ENCODE results near the gene DOHH. TPM values are rescaled to one million over a fixed set of nuclear protein-coding genes. Genes with fewer than 3 reads are reported as not detected.
"Not testable (repeated sequence)": the region's sequence is repeated elsewhere in the genome, so short reads cannot be mapped to it uniquely, and the experiment has no call there.

The DOHH gene
- polyA plus RNA-seq, 2 donors: 14.9 to 16.7 TPM

- Histone ChIP-seq H3K36me3 (ENCODE audit: control insufficient read depth in 2 of 2, insufficient read depth in 2 of 2, low read length in 1 of 2) (peaks cover 4 to 15% of the 10 kb centered on the region in 2 donors), H3K27me3 (ENCODE audit: control insufficient read depth in 1 of 2, insufficient read depth in 2 of 2, low read length in 2 of 2) (no peaks in the 10 kb centered on the region), H3K4me3 (ENCODE audit: low read depth in 1 of 2, low read length in 2 of 2) (no peak overlapping the region), H3K4me1 (ENCODE audit: control insufficient read depth in 2 of 2, insufficient read depth in 2 of 2, low read length in 1 of 2) (peaks cover 5 to 27% of the 10 kb centered on the region in 2 donors), H3K9me3 (ENCODE audit: control insufficient read depth in 2 of 2, insufficient read depth in 1 of 2, low read depth in 1 of 2, low read length in 1 of 2) (no peaks in the 10 kb centered on the region), H3K27ac (ENCODE audit: low read depth in 2 of 2, low read length in 1 of 2) (peak overlapping the region in 1 of 2 donors; percentile 34)
- 76 to 81% methylated on average over 23 of the region's 23 CpGs for WGBS, 2 donors
Observed at GRCh38 chr19:3513229-3514140, 13.0 kb upstream of the DOHH start.

- peaks cover 4 to 15% of the 10 kb centered on the region in 2 donors for H3K36me3 ChIP-seq (ENCODE audit: control insufficient read depth in 2 of 2, insufficient read depth in 2 of 2, low read length in 1 of 2)
- 89 to 90% methylated on average over 17 of the region's 17 CpGs for WGBS, 2 donors
Observed at GRCh38 chr19:3512562-3513228, 12.2 kb upstream of the DOHH start.

GRCh38 chr19:3511506-3512251, 11.2 kb upstream of the DOHH start:
- 80 to 83% methylated on average over 26 of the region's 26 CpGs for WGBS, 2 donors
- Histone ChIP-seq H3K36me3 (ENCODE audit: control insufficient read depth in 2 of 2, insufficient read depth in 2 of 2, low read length in 1 of 2) (peaks cover 4 to 15% of the 10 kb centered on the region in 2 donors), H3K4me1 (ENCODE audit: control insufficient read depth in 2 of 2, insufficient read depth in 2 of 2, low read length in 1 of 2) (peaks cover 7 to 33% of the 10 kb centered on the region in 2 donors)

More at GRCh38 chr19:3512562-3513228, 12.2 kb upstream of the DOHH start:
- no peaks in the 10 kb centered on the region for H3K27me3 ChIP-seq (ENCODE audit: control insufficient read depth in 1 of 2, insufficient read depth in 2 of 2, low read length in 2 of 2)
- no peaks in the 10 kb centered on the region for H3K9me3 ChIP-seq (ENCODE audit: control insufficient read depth in 2 of 2, insufficient read depth in 1 of 2, low read depth in 1 of 2, low read length in 1 of 2)
- H3K4me3 ChIP-seq (ENCODE audit: low read depth in 1 of 2, low read length in 2 of 2): no peak overlapping the region
- H3K27ac ChIP-seq (ENCODE audit: low read depth in 2 of 2, low read length in 1 of 2): no peak overlapping the region
- H3K4me1 ChIP-seq (ENCODE audit: control insufficient read depth in 2 of 2, insufficient read depth in 2 of 2, low read length in 1 of 2): peaks cover 6 to 28% of the 10 kb centered on the region in 2 donors

GRCh38 chr19:3510727-3511126, 10.3 kb upstream of the DOHH start:
- H3K9me3 ChIP-seq (ENCODE audit: control insufficient read depth in 2 of 2, insufficient read depth in 1 of 2, low read depth in 1 of 2, low read length in 1 of 2): peaks cover 0 to 2% of the 10 kb centered on the region in 2 donors
- peaks cover 4 to 15% of the 10 kb centered on the region in 2 donors for H3K36me3 ChIP-seq (ENCODE audit: control insufficient read depth in 2 of 2, insufficient read depth in 2 of 2, low read length in 1 of 2)
- 87 to 88% methylated on average over 22 of the region's 22 CpGs for WGBS, 2 donors
- H3K27ac ChIP-seq (ENCODE audit: low read depth in 2 of 2, low read length in 1 of 2): no peak overlapping the region
- no peak overlapping the region for H3K4me3 ChIP-seq (ENCODE audit: low read depth in 1 of 2, low read length in 2 of 2)
- no peaks in the 10 kb centered on the region for H3K27me3 ChIP-seq (ENCODE audit: control insufficient read depth in 1 of 2, insufficient read depth in 2 of 2, low read length in 2 of 2)
- peaks cover 7 to 29% of the 10 kb centered on the region in 2 donors for H3K4me1 ChIP-seq (ENCODE audit: control insufficient read depth in 2 of 2, insufficient read depth in 2 of 2, low read length in 1 of 2)

More at GRCh38 chr19:3511506-3512251, 11.2 kb upstream of the DOHH start:
- Histone ChIP-seq H3K27me3 (ENCODE audit: control insufficient read depth in 1 of 2, insufficient read depth in 2 of 2, low read length in 2 of 2) (no peaks in the 10 kb centered on the region), H3K4me3 (ENCODE audit: low read depth in 1 of 2, low read length in 2 of 2) (no peak overlapping the region), H3K27ac (ENCODE audit: low read depth in 2 of 2, low read length in 1 of 2) (no peak overlapping the region), H3K9me3 (ENCODE audit: control insufficient read depth in 2 of 2, insufficient read depth in 1 of 2, low read depth in 1 of 2, low read length in 1 of 2) (no peaks in the 10 kb centered on the region)

- H3K36me3 ChIP-seq (ENCODE audit: control insufficient read depth in 2 of 2, insufficient read depth in 2 of 2, low read length in 1 of 2): peaks cover 4 to 11% of the 10 kb centered on the region in 2 donors
- 74 to 80% methylated on average over 15 of the region's 15 CpGs for WGBS, 2 donors
- peaks cover 7 to 29% of the 10 kb centered on the region in 2 donors for H3K4me1 ChIP-seq (ENCODE audit: control insufficient read depth in 2 of 2, insufficient read depth in 2 of 2, low read length in 1 of 2)
- H3K27ac ChIP-seq (ENCODE audit: low read depth in 2 of 2, low read length in 1 of 2): peak overlapping the region in 1 of 2 donors; percentile 78
- no peak overlapping the region for H3K4me3 ChIP-seq (ENCODE audit: low read depth in 1 of 2, low read length in 2 of 2)
- H3K27me3 ChIP-seq (ENCODE audit: control insufficient read depth in 1 of 2, insufficient read depth in 2 of 2, low read length in 2 of 2): no peaks in the 10 kb centered on the region
- H3K9me3 ChIP-seq (ENCODE audit: control insufficient read depth in 2 of 2, insufficient read depth in 1 of 2, low read depth in 1 of 2, low read length in 1 of 2): peaks cover 0 to 2% of the 10 kb centered on the region in 2 donors
Observed at GRCh38 chr19:3509566-3509989, 9.1 kb upstream of the DOHH start.

- H3K36me3 ChIP-seq (ENCODE audit: control insufficient read depth in 2 of 2, insufficient read depth in 2 of 2, low read length in 1 of 2): peaks cover 4 to 11% of the 10 kb centered on the region in 2 donors
- 84% methylated on average over 23 of the region's 23 CpGs for WGBS, 2 donors
- H3K27ac ChIP-seq (ENCODE audit: low read depth in 2 of 2, low read length in 1 of 2): peak overlapping the region in 1 of 2 donors; percentile 78
- no peak overlapping the region for H3K4me3 ChIP-seq (ENCODE audit: low read depth in 1 of 2, low read length in 2 of 2)
- H3K4me1 ChIP-seq (ENCODE audit: control insufficient read depth in 2 of 2, insufficient read depth in 2 of 2, low read length in 1 of 2): peaks cover 7 to 24% of the 10 kb centered on the region in 2 donors
- H3K27me3 ChIP-seq (ENCODE audit: control insufficient read depth in 1 of 2, insufficient read depth in 2 of 2, low read length in 2 of 2): no peaks in the 10 kb centered on the region
- peaks cover 0 to 2% of the 10 kb centered on the region in 2 donors for H3K9me3 ChIP-seq (ENCODE audit: control insufficient read depth in 2 of 2, insufficient read depth in 1 of 2, low read depth in 1 of 2, low read length in 1 of 2)
Observed at GRCh38 chr19:3508771-3509535, 8.5 kb upstream of the DOHH start.

GRCh38 chr19:3508121-3508661, 7.7 kb upstream of the DOHH start:
- H3K27ac ChIP-seq (ENCODE audit: low read depth in 2 of 2, low read length in 1 of 2); H3K4me3 ChIP-seq (ENCODE audit: low read depth in 1 of 2, low read length in 2 of 2); H3K9me3 ChIP-seq (ENCODE audit: control insufficient read depth in 2 of 2, insufficient read depth in 1 of 2, low read depth in 1 of 2, low read length in 1 of 2); H3K27me3 ChIP-seq (ENCODE audit: control insufficient read depth in 1 of 2, insufficient read depth in 2 of 2, low read length in 2 of 2): not testable (repeated sequence)
- Histone ChIP-seq H3K36me3 (ENCODE audit: control insufficient read depth in 2 of 2, insufficient read depth in 2 of 2, low read length in 1 of 2) (peaks cover 4 to 11% of the 10 kb centered on the region in 2 donors), H3K4me1 (ENCODE audit: control insufficient read depth in 2 of 2, insufficient read depth in 2 of 2, low read length in 1 of 2) (peaks cover 7 to 19% of the 10 kb centered on the region in 2 donors)
- WGBS, 2 donors: 89 to 93% methylated on average over 18 of the region's 18 CpGs

GRCh38 chr19:3507371-3508120, 7.1 kb upstream of the DOHH start:
- H3K27ac ChIP-seq (ENCODE audit: low read depth in 2 of 2, low read length in 1 of 2): peak overlapping the region; percentile 86 to 99

More at GRCh38 chr19:3507371-3508120, 7.1 kb upstream of the DOHH start:
- 26 to 27% methylated on average over 31 of the region's 31 CpGs for WGBS, 2 donors
- peak overlapping the region; percentile 86 to 98 for H3K4me3 ChIP-seq (ENCODE audit: low read depth in 1 of 2, low read length in 2 of 2)
- H3K4me1 ChIP-seq (ENCODE audit: control insufficient read depth in 2 of 2, insufficient read depth in 2 of 2, low read length in 1 of 2): peaks cover 7 to 17% of the 10 kb centered on the region in 2 donors
- H3K27me3 ChIP-seq (ENCODE audit: control insufficient read depth in 1 of 2, insufficient read depth in 2 of 2, low read length in 2 of 2): no peaks in the 10 kb centered on the region
- H3K9me3 ChIP-seq (ENCODE audit: control insufficient read depth in 2 of 2, insufficient read depth in 1 of 2, low read depth in 1 of 2, low read length in 1 of 2): peaks cover 0 to 2% of the 10 kb centered on the region in 2 donors
- peaks cover 4 to 11% of the 10 kb centered on the region in 2 donors for H3K36me3 ChIP-seq (ENCODE audit: control insufficient read depth in 2 of 2, insufficient read depth in 2 of 2, low read length in 1 of 2)

All from esophagus (tissue), 2 donors.